HG02588 (cell line): ENCODE measurements around the gene FCF1.

ENCODE experiments used
- ATAC-seq: cut with Tn5 transposase; IDR thresholded peaks from one replicate; pipeline ENCODE4 v1.9.1; 2021; ENCODE audit warnings: mild to moderate bottlenecking, moderate library complexity; ENCODE audit not compliant: unreplicated experiment

The FCF1 gene

DNA sequence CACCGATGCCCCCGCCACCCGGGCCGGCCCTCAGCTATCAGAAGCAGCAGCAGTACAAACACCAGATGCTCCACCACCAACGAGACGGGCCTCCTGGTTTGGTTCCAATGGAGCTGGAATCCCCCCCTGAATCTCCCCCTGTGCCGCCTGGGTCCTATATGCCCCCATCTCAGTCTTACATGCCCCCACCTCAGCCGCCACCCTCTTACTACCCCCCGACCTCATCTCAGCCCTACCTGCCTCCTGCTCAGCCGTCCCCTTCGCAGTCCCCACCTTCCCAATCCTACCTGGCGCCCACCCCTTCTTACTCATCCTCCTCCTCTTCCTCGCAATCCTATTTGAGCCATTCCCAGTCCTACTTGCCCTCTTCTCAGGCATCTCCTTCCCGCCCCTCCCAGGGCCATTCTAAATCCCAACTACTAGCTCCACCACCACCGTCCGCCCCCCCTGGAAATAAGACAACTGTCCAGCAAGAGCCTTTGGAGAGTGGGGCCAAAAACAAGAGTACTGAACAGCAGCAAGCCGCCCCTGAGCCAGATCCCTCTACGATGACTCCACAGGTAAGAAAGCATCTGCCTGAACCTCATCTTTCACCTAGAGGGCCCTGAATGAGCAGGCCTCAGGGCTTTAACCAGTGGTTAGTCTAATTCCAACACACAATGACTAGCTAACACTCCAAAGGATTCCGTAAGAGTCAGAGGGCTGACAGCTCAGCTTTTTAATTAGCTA lies 51.0 kb downstream of the FCF1 start:
- no peak for ATAC-seq

GRCh38 chr14:74765721-74766120 lies 52.8 kb downstream of the FCF1 start:
- no peak for ATAC-seq

GRCh38 chr14:74771399-74771798 lies 58.5 kb downstream of the FCF1 start:
- no peak for ATAC-seq

DNA sequence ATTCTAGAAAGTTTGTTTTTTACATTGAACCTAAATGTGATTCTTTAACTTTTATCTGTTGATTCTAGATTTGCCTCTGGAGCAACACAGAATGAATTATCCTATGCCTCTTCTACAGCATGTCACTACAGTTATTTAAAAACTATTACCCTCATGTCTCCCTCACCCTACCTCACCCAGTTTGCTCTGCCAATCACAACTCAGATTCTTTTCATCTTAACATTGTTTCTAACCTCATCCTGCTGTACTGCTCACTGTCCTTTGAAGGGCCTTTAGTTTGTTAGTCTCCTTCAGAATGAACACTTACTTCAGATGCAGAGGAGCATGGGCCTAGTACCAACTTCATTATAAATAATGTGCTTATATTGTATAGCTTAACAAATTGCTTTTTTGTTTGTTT lies 71.7 kb downstream of the FCF1 start:
- ATAC-seq = no peak

DNA sequence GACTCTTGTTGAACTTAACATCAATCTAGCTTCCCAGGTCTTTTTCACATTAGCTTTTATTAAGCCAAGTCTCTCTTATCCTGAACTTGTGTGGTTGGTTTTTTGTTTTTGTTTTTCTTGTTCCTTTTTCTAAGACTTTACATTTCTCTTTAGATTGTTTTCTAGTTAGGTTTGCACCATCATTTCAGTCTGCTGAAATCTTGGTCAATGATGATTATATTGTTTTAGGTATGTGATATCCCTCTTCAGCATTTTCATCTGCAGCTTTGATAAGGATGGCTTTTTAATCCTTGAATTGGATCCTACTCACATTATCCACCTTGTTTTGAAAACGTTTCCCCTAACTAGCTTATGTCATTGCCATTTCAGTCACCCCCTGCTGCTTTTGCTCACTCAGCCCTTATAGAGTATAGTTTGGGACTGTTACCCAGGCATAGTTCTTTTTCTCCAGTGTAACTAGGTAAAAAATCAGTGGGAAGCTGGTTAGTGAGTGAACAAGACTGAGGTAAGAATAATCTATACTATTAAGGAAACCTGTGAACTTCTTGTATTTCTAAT lies 72.2 kb downstream of the FCF1 start:
- no peak for ATAC-seq

GRCh38 chr14:74786796-74787315 lies 73.9 kb downstream of the FCF1 start:
- no peak for ATAC-seq
